GM12878 (cell line): ENCODE measurements around the gene SUGP1. TPM values are rescaled to one million over a fixed set of nuclear protein-coding genes. Genes with fewer than 3 reads are reported as not detected.

ENCODE experiments used
- ATAC-seq: fragments of 200-7000 bp; cut with Tn5 transposase; 3 replicates; pipeline ENCODE4 v1.9.1; 2020; ENCODE audit warnings: mild to moderate bottlenecking, moderate library complexity
- BruUV-seq: library from RNA; stranded (reverse); fragments of 400-500 nt; replicated peaks from 2 replicates; lab custom pipeline; 2021; lab: Mats Ljungman, UMichigan
- CTCF ChIA-PET: fragments of 300-600 bp; sonication (Branson Sonifier 250); formaldehyde crosslinking; extraction: SDS; loops from one replicate; lab custom pipeline; 2021; ENCODE audit warnings: inconsistent platforms; lab: Yijun Ruan, JAX
- POLR2A ChIA-PET: fragments of 350-600 bp; formaldehyde crosslinking; extraction: SDS; loops from one replicate; lab custom pipeline; 2021; ENCODE audit warnings: inconsistent platforms; lab: Charles Lee
- RAD21 ChIA-PET: fragments of 300-600 bp; sonication (Branson Sonifier 250); formaldehyde crosslinking; loops from one replicate; lab custom pipeline; 2023; ENCODE audit warnings: antibody characterized with exemption; ENCODE audit not compliant: unreplicated experiment; lab: Charles Lee
- SMC1A ChIA-PET: fragments of 300-600 bp; sonication (Branson Sonifier 250); formaldehyde crosslinking; loops from one replicate; lab custom pipeline; 2023; ENCODE audit not compliant: unreplicated experiment, uncharacterized antibody; lab: Charles Lee
- DNase-seq: peaks from one replicate; pipeline ENCODE4 v3.0.0-alpha.2; 2011; ENCODE audit warnings: low read depth, low spot score
- FAIRE-seq: peaks from 3 replicates; lab custom pipeline; 2011; peaks lifted over from hg19 to GRCh38; lab: Jason Lieb, UNC
- H2AFZ ChIP-seq: 2 replicates; pipeline ENCODE4 v1.6.0; 2011; ENCODE audit warnings: low read depth, low read length, control low read depth; ENCODE audit not compliant: control insufficient read depth
- H3K27ac ChIP-seq: 2 replicates; pipeline ENCODE4 v1.5.1; 2011; ENCODE audit warnings: control low read depth; ENCODE audit not compliant: control insufficient read depth, insufficient read depth
- H3K27me3 ChIP-seq, 2 experiments: replicated peaks in 1 of 2; 2 replicates each; pipeline versions ENCODE4 v1.6.0 to v1.6.1; 2011; ENCODE audit warnings: low read length in 1 of 2; ENCODE audit not compliant: control insufficient read depth in 2 of 2, insufficient read depth in 2 of 2
- H3K36me3 ChIP-seq, 2 experiments: 2 replicates each; pipeline ENCODE4 v1.5.1; 2011; ENCODE audit warnings: low read length in 1 of 2; ENCODE audit not compliant: control insufficient read depth in 2 of 2, insufficient read depth in 2 of 2
- H3K4me1 ChIP-seq: 2 replicates; pipeline ENCODE4 v1.6.1; 2011; ENCODE audit warnings: mild to moderate bottlenecking, low read length, moderate library complexity, mixed read lengths; ENCODE audit not compliant: control insufficient read depth, insufficient read depth
- H3K4me2 ChIP-seq: 2 replicates; pipeline ENCODE4 v1.6.0; 2011; ENCODE audit warnings: control low read depth; ENCODE audit not compliant: control insufficient read depth, insufficient read depth
- H3K4me3 ChIP-seq: fragments of 200-600 bp; sonication (generic); 2 replicates; pipeline ENCODE4 v1.5.1; 2016
- H3K79me2 ChIP-seq: 2 replicates; pipeline ENCODE4 v1.6.0; 2011; ENCODE audit warnings: low read length; ENCODE audit not compliant: control insufficient read depth, insufficient read depth
- H3K9ac ChIP-seq: 2 replicates; pipeline ENCODE4 v1.8.0; 2011; ENCODE audit warnings: low read length, control low read depth, mixed read lengths; ENCODE audit not compliant: control insufficient read depth, insufficient read depth
- H3K9me3 ChIP-seq: replicated peaks from 3 replicates; pipeline ENCODE4 v1.5.1; 2011; ENCODE audit warnings: mild to moderate bottlenecking, low read length; ENCODE audit not compliant: control insufficient read depth, insufficient read depth
- H4K20me1 ChIP-seq: 2 replicates; pipeline ENCODE4 v1.6.0; 2011; ENCODE audit not compliant: control insufficient read depth, insufficient read depth
- BRCA1 ChIP-seq: IDR thresholded peaks from 2 replicates; pipeline ENCODE4 v1.6.1; 2011; ENCODE audit warnings: low read depth, low read length, improper control_type of control experiment
- IKZF2 ChIP-seq, 2 experiments: fragments of 450-650 bp; IDR thresholded peaks; 2 replicates each; pipeline ENCODE4 v1.6.1; 2017; ENCODE audit warnings: mild to moderate bottlenecking in 2 of 2, moderate library complexity in 2 of 2
- NRF1 ChIP-seq: conservative IDR thresholded peaks from 2 replicates; pipeline ENCODE4 v1.6.1; 2011; ENCODE audit warnings: mild to moderate bottlenecking, low read depth, low read length, improper control_type of control experiment
- PML ChIP-seq: IDR thresholded peaks from 2 replicates; pipeline ENCODE4 v1.6.1; 2012; ENCODE audit warnings: low read length, inconsistent platforms
- RBBP5 ChIP-seq: fragments of 200-600 bp; sonication (generic); conservative IDR thresholded peaks from 2 replicates; pipeline ENCODE4 v1.6.1; 2016
- TBL1XR1 ChIP-seq: IDR thresholded peaks from 2 replicates; pipeline ENCODE4 v1.6.1; 2012; ENCODE audit warnings: low read depth, low read length, improper control_type of control experiment
- ZZZ3 ChIP-seq: IDR thresholded peaks from 2 replicates; pipeline ENCODE4 v1.6.1; 2011; ENCODE audit warnings: low read depth; ENCODE audit not compliant: control insufficient read depth, insufficient read length
- WGBS: methylation state at CpG from one replicate; pipeline ENCODE4 v1.1.6; 2016; ENCODE audit warnings: low lambda C conversion rate; ENCODE audit not compliant: insufficient replicate concordance, insufficient coverage; ENCODE audit errors: missing lambda C conversion rate; 5-methylcytosine and 5-hydroxymethylcytosine counted together
- in situ Hi-C: fragments of 300-500 bp; cut with MboI; formaldehyde crosslinking; loops from 9 replicates; pipeline ENCODE4 v1.14.3; 2018; ENCODE audit warnings: mixed read lengths
- intact Hi-C: fragments of 100-400 bp; cut with micrococcal nuclease; formaldehyde crosslinking; loops from one replicate; pipeline ENCODE4 v1.14.2; 2022; ENCODE audit not compliant: unreplicated experiment
- polyA plus RNA-seq, 11 experiments: library from polyadenylated mRNA; depleted of rRNA in 4 of 11; unstranded in 6 of 11; stranded (reverse) in 5 of 11; fragments of >200 nt; fragmentation: Nextera tagmentation in 4 of 11; fragmentation: Illumina TruSeq in 1 of 11; extraction: Ambion mirVana in 4 of 11; extraction: Trizol in 1 of 11; gene quantifications; 1 replicate in 1 of 11; 2 replicates in 10 of 11; pipeline versions ENCODE4 v1.2.1 to v1.2.3, GENCODE V29; 2011 to 2016; ENCODE audit warnings: inconsistent platforms in 2 of 11, missing spikeins in 2 of 11, low read depth in 1 of 11
- total RNA-seq, 4 experiments: library from RNA; depleted of rRNA in 3 of 4; stranded (reverse); fragments of >200 nt in 3 of 4; fragmentation: Illumina TruSeq in 1 of 4; extraction: Trizol in 1 of 4; gene quantifications; 2 replicates each; pipeline versions ENCODE4 v1.2.1 to v1.2.3, GENCODE V29; 2013 to 2021
- TF ChIP-seq, protein P1 (sequence below): fragments of 450-650 bp; IDR thresholded peaks from 2 replicates; pipeline ENCODE4 v1.6.1; 2017; ENCODE audit warnings: mild to moderate bottlenecking, moderate library complexity
- TF ChIP-seq, protein P2 (sequence below): IDR thresholded peaks from 2 replicates; pipeline ENCODE4 v1.6.1; 2012; ENCODE audit warnings: low read depth, low read length, improper control_type of control experiment
- TF ChIP-seq, protein P3 (sequence below): IDR thresholded peaks from 2 replicates; pipeline ENCODE4 v1.6.1; 2012; ENCODE audit warnings: low read depth, low read length, improper control_type of control experiment
- TF ChIP-seq, protein P4 (sequence below): fragments of 450-650 bp; IDR thresholded peaks from 2 replicates; pipeline ENCODE4 v1.6.1; 2016; ENCODE audit warnings: mild to moderate bottlenecking, moderate library complexity, borderline replicate concordance

SUGP1 gene
- total and polyA plus RNA-seq, 10 of the 15 experiments (the other 5 are each of a cell fraction or from before 2014, with no cell fraction given), result 1.6 to 70.2 (median 38.4) TPM

DNA sequence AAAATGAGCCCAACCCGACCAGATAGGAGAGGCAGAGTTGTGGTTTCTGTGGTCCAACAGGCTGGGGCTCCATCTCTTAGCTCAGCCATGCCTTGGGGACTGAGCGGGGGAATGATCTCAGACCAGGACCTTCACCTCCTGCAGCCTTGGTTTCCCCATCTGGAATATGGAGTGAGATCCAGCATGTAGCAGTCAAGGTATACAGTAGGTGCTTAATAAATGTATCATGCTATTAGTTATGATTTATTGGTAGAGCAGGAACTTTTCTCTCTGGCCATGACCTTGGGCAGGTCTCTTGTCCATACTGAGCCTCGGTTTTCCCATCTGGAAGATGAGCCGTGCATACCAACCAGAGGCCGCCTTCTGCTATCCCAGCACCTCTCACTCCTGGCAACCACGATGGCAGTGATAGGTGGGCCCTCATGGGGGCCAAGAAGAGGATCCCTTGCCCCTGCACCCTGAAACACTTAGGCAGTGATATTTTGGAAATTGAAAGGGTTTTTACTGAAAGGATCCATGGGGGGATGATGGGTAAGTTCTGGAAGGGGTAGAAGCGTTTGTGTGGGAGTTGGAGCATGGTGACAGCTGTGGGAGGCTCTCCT is 56.3 kb downstream of the SUGP1 start:
- FAIRE-seq, result no peak
- no peak for DNase-seq
- no peak for ATAC-seq
- CTCF ChIA-PET, result no interaction called here
- Histone ChIP-seq H3K27me3 (peaks cover 0 to 2% of the 10 kb centered on the region in 2 experiments; a peak in 2 of 4 replicates), H3K79me2 (no peaks in the 10 kb centered on the region), H3K4me2 (no peak overlapping the region), H3K4me3 (no peak overlapping the region), H4K20me1 (no peaks in the 10 kb centered on the region), H3K9me3 (no peaks in the 10 kb centered on the region; the same call in 2 of the 3 replicates), H3K9ac (no peak overlapping the region), H3K4me1 (no peaks in the 10 kb centered on the region), H3K27ac (no peak overlapping the region), H3K36me3 (no peaks in the 10 kb centered on the region), H2AFZ (no peak overlapping the region)
- RAD21 ChIA-PET, result no interaction called here
- TF ChIP-seq IKZF2 (IDR thresholded peaks at IDR 0.05), result no peak
- no peak for TF ChIP-seq BRCA1
- TF ChIP-seq, protein P1, sequence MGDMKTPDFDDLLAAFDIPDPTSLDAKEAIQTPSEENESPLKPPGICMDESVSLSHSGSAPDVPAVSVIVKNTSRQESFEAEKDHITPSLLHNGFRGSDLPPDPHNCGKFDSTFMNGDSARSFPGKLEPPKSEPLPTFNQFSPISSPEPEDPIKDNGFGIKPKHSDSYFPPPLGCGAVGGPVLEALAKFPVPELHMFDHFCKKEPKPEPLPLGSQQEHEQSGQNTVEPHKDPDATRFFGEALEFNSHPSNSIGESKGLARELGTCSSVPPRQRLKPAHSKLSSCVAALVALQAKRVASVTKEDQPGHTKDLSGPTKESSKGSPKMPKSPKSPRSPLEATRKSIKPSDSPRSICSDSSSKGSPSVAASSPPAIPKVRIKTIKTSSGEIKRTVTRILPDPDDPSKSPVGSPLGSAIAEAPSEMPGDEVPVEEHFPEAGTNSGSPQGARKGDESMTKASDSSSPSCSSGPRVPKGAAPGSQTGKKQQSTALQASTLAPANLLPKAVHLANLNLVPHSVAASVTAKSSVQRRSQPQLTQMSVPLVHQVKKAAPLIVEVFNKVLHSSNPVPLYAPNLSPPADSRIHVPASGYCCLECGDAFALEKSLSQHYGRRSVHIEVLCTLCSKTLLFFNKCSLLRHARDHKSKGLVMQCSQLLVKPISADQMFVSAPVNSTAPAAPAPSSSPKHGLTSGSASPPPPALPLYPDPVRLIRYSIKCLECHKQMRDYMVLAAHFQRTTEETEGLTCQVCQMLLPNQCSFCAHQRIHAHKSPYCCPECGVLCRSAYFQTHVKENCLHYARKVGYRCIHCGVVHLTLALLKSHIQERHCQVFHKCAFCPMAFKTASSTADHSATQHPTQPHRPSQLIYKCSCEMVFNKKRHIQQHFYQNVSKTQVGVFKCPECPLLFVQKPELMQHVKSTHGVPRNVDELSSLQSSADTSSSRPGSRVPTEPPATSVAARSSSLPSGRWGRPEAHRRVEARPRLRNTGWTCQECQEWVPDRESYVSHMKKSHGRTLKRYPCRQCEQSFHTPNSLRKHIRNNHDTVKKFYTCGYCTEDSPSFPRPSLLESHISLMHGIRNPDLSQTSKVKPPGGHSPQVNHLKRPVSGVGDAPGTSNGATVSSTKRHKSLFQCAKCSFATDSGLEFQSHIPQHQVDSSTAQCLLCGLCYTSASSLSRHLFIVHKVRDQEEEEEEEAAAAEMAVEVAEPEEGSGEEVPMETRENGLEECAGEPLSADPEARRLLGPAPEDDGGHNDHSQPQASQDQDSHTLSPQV, result no peak
- no peak for TF ChIP-seq ZZZ3
- no peak for TF ChIP-seq TBL1XR1
- TF ChIP-seq, protein P2, sequence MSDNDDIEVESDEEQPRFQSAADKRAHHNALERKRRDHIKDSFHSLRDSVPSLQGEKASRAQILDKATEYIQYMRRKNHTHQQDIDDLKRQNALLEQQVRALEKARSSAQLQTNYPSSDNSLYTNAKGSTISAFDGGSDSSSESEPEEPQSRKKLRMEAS, result no peak
- TF ChIP-seq, protein P3, sequence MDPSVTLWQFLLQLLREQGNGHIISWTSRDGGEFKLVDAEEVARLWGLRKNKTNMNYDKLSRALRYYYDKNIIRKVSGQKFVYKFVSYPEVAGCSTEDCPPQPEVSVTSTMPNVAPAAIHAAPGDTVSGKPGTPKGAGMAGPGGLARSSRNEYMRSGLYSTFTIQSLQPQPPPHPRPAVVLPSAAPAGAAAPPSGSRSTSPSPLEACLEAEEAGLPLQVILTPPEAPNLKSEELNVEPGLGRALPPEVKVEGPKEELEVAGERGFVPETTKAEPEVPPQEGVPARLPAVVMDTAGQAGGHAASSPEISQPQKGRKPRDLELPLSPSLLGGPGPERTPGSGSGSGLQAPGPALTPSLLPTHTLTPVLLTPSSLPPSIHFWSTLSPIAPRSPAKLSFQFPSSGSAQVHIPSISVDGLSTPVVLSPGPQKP, result no peak
- no peak for TF ChIP-seq PML
- TF ChIP-seq, protein P4, sequence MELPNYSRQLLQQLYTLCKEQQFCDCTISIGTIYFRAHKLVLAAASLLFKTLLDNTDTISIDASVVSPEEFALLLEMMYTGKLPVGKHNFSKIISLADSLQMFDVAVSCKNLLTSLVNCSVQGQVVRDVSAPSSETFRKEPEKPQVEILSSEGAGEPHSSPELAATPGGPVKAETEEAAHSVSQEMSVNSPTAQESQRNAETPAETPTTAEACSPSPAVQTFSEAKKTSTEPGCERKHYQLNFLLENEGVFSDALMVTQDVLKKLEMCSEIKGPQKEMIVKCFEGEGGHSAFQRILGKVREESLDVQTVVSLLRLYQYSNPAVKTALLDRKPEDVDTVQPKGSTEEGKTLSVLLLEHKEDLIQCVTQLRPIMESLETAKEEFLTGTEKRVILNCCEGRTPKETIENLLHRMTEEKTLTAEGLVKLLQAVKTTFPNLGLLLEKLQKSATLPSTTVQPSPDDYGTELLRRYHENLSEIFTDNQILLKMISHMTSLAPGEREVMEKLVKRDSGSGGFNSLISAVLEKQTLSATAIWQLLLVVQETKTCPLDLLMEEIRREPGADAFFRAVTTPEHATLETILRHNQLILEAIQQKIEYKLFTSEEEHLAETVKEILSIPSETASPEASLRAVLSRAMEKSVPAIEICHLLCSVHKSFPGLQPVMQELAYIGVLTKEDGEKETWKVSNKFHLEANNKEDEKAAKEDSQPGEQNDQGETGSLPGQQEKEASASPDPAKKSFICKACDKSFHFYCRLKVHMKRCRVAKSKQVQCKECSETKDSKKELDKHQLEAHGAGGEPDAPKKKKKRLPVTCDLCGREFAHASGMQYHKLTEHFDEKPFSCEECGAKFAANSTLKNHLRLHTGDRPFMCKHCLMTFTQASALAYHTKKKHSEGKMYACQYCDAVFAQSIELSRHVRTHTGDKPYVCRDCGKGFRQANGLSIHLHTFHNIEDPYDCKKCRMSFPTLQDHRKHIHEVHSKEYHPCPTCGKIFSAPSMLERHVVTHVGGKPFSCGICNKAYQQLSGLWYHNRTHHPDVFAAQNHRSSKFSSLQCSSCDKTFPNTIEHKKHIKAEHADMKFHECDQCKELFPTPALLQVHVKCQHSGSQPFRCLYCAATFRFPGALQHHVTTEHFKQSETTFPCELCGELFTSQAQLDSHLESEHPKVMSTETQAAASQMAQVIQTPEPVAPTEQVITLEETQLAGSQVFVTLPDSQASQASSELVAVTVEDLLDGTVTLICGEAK, result no peak
- no peak for TF ChIP-seq RBBP5
- TF ChIP-seq NRF1, result no peak
- WGBS, result 37% methylated on average over 7 of the region's 7 CpGs
- POLR2A ChIA-PET, result no interaction called here
- in situ Hi-C loops (no loop called here), intact Hi-C loops (no loop called here)
- no TSS peak for BruUV-seq
- SMC1A ChIA-PET, result no interaction called here
